GM18951 (cell line): ENCODE data around the gene HSBP1L1.

Experiments
- POLR2A ChIP-seq: IDR thresholded peaks from 4 replicates; pipeline ENCODE4 v1.6.1; 2011; ENCODE audit warnings: mild to moderate bottlenecking; ENCODE audit not compliant: insufficient read length, insufficient read depth; ENCODE audit errors: extremely low read depth
- in situ Hi-C: fragments of 300-500 bp; cut with MboI; formaldehyde crosslinking; loops from one replicate; pipeline ENCODE4 v1.12.0; 2022; ENCODE audit warnings: low sequenced_read_pairs, mixed read lengths, inconsistent platforms; ENCODE audit not compliant: unreplicated experiment

The HSBP1L1 gene

GRCh38 chr18:79963658-79964329, 649 bp upstream of the HSBP1L1 start:
- TF ChIP-seq POLR2A, result no peak
- in situ Hi-C loops, result no loop called here

- no peak for TF ChIP-seq POLR2A
- in situ Hi-C loops, result no loop called here
Observed at GRCh38 chr18:79965119-79965902, 868 bp downstream of the HSBP1L1 start.

- in situ Hi-C loops, result no loop called here
- TF ChIP-seq POLR2A, result no peak
Observed at GRCh38 chr18:79970419-79971133, 6.1 kb downstream of the HSBP1L1 start.

- no peak for TF ChIP-seq POLR2A
- in situ Hi-C loops, result no loop called here
Observed at GRCh38 chr18:79971211-79971952, 6.9 kb downstream of the HSBP1L1 start.

- in situ Hi-C loops, result no loop called here
- TF ChIP-seq POLR2A, result no peak
Observed at GRCh38 chr18:79971986-79972385, 7.5 kb downstream of the HSBP1L1 start.

GRCh38 chr18:79972720-79973119, 8.3 kb downstream of the HSBP1L1 start:
- TF ChIP-seq POLR2A, result no peak
- in situ Hi-C loops, result no loop called here

GRCh38 chr18:79973517-79973916, 9.1 kb downstream of the HSBP1L1 start:
- in situ Hi-C loops, result no loop called here
- TF ChIP-seq POLR2A, result no peak

GRCh38 chr18:79974025-79974654, 9.7 kb downstream of the HSBP1L1 start:
- TF ChIP-seq POLR2A, result no peak
- in situ Hi-C loops, result no loop called here

- in situ Hi-C loops, result no loop called here
- TF ChIP-seq POLR2A, result no peak
Observed at GRCh38 chr18:79975043-79975442, 10.6 kb downstream of the HSBP1L1 start.

GRCh38 chr18:79975985-79976680, 11.7 kb downstream of the HSBP1L1 start:
- in situ Hi-C loops, result no loop called here
- TF ChIP-seq POLR2A, result no peak

GRCh38 chr18:79979843-79980242, 15.4 kb downstream of the HSBP1L1 start:
- TF ChIP-seq POLR2A, result no peak
- in situ Hi-C loops, result no loop called here

- in situ Hi-C loops, result no loop called here
- TF ChIP-seq POLR2A, result no peak
Observed at GRCh38 chr18:79980585-79980984, 16.1 kb downstream of the HSBP1L1 start.

GRCh38 chr18:79982736-79983135, 18.3 kb downstream of the HSBP1L1 start:
- no peak for TF ChIP-seq POLR2A

More at GRCh38 chr18:79982736-79983135, 18.3 kb downstream of the HSBP1L1 start:
- in situ Hi-C loops, result no loop called here
